Stimulated activated naive CD8-positive, alpha-beta T cell treated with anti-CD3 and anti-CD28 coated beads, Interleukin-15, Interleukin-2, amounts not matched to agents 100 ng/mL and 50 ng/mL, for 24 hours (primary cell): ENCODE results near the gene CAD.
"Not testable (repeated sequence)": the region's sequence is repeated elsewhere in the genome, so short reads cannot be mapped to it uniquely, and the experiment has no call there.

ENCODE experiments used
- H3K27ac Mint-ChIP-seq: one replicate; pipeline ENCODE4 v1.8.0; 2021; ENCODE audit warnings: mild to moderate bottlenecking, mixed read lengths
- H3K27me3 Mint-ChIP-seq: one replicate; pipeline ENCODE4 v1.8.0; 2021; ENCODE audit warnings: mixed read lengths
- H3K36me3 Mint-ChIP-seq: one replicate; pipeline ENCODE4 v1.8.0; 2021; ENCODE audit warnings: low read depth, mixed read lengths
- H3K4me1 Mint-ChIP-seq: one replicate; pipeline ENCODE4 v1.8.0; 2021; ENCODE audit warnings: low read depth, mixed read lengths
- H3K4me3 Mint-ChIP-seq: one replicate; pipeline ENCODE4 v1.8.0; 2021; ENCODE audit warnings: mild to moderate bottlenecking, mixed read lengths
- H3K9me3 Mint-ChIP-seq: one replicate; pipeline ENCODE4 v1.8.0; 2021; ENCODE audit warnings: mixed read lengths

Gene CAD

GRCh38 chr2:27189989-27190388 is 27.2 kb upstream of the CAD start:
- H3K27me3 Mint-ChIP-seq: no peaks in the 10 kb centered on the region
- no peak overlapping the region for H3K27ac Mint-ChIP-seq
- H3K36me3 Mint-ChIP-seq: no peaks in the 10 kb centered on the region
- no peaks in the 10 kb centered on the region for H3K4me1 Mint-ChIP-seq
- no peak overlapping the region for H3K4me3 Mint-ChIP-seq
- H3K9me3 Mint-ChIP-seq: no peaks in the 10 kb centered on the region

GRCh38 chr2:27191070-27191829 is 25.9 kb upstream of the CAD start:
- Mint-ChIP-seq H3K27me3 (no peaks in the 10 kb centered on the region), H3K36me3 (no peaks in the 10 kb centered on the region), H3K9me3 (no peaks in the 10 kb centered on the region), H3K27ac (no peak overlapping the region), H3K4me1 (no peaks in the 10 kb centered on the region), H3K4me3 (no peak overlapping the region)

- Mint-ChIP-seq H3K4me3 (no peak overlapping the region), H3K4me1 (no peaks in the 10 kb centered on the region), H3K9me3 (no peaks in the 10 kb centered on the region), H3K36me3 (peaks cover 13% of the 10 kb centered on the region), H3K27me3 (no peaks in the 10 kb centered on the region), H3K27ac (no peak overlapping the region)
Observed at GRCh38 chr2:27194538-27195354, 22.4 kb upstream of the CAD start.

GRCh38 chr2:27195799-27196198 is 21.4 kb upstream of the CAD start:
- H3K4me1 Mint-ChIP-seq, H3K27ac Mint-ChIP-seq, H3K9me3 Mint-ChIP-seq, H3K27me3 Mint-ChIP-seq, H3K4me3 Mint-ChIP-seq: not testable (repeated sequence)
- peaks cover 15% of the 10 kb centered on the region for H3K36me3 Mint-ChIP-seq

- not testable (repeated sequence) for H3K9me3 Mint-ChIP-seq, H3K27me3 Mint-ChIP-seq, H3K4me3 Mint-ChIP-seq, H3K4me1 Mint-ChIP-seq, H3K27ac Mint-ChIP-seq
- H3K36me3 Mint-ChIP-seq: peaks cover 21% of the 10 kb centered on the region
Observed at GRCh38 chr2:27198068-27198467, 19.1 kb upstream of the CAD start.

- no peaks in the 10 kb centered on the region for H3K4me1 Mint-ChIP-seq
- H3K4me3 Mint-ChIP-seq: no peak overlapping the region
- H3K27me3 Mint-ChIP-seq: no peaks in the 10 kb centered on the region
- no peak overlapping the region for H3K27ac Mint-ChIP-seq
- H3K9me3 Mint-ChIP-seq: no peaks in the 10 kb centered on the region
- peaks cover 27% of the 10 kb centered on the region for H3K36me3 Mint-ChIP-seq
Observed at GRCh38 chr2:27198627-27199026, 18.5 kb upstream of the CAD start.

- no peak overlapping the region for H3K27ac Mint-ChIP-seq
Observed at GRCh38 chr2:27199241-27199640, 17.9 kb upstream of the CAD start.

GRCh38 chr2:27201675-27202074 is 15.5 kb upstream of the CAD start:
- Mint-ChIP-seq H3K4me3 (no peak overlapping the region), H3K4me1 (no peaks in the 10 kb centered on the region), H3K27me3 (no peaks in the 10 kb centered on the region), H3K27ac (no peak overlapping the region), H3K36me3 (peaks cover 49% of the 10 kb centered on the region), H3K9me3 (no peaks in the 10 kb centered on the region)

More at GRCh38 chr2:27199241-27199640, 17.9 kb upstream of the CAD start:
- Mint-ChIP-seq H3K36me3 (peaks cover 27% of the 10 kb centered on the region), H3K9me3 (no peaks in the 10 kb centered on the region), H3K27me3 (no peaks in the 10 kb centered on the region), H3K4me3 (no peak overlapping the region), H3K4me1 (no peaks in the 10 kb centered on the region)

- Mint-ChIP-seq H3K4me1 (no peaks in the 10 kb centered on the region), H3K36me3 (peaks cover 59% of the 10 kb centered on the region), H3K27me3 (no peaks in the 10 kb centered on the region), H3K27ac (peak overlapping the region; percentile 0), H3K4me3 (no peak overlapping the region), H3K9me3 (no peaks in the 10 kb centered on the region)
Observed at GRCh38 chr2:27202854-27203253, 14.3 kb upstream of the CAD start.

- Mint-ChIP-seq H3K27me3 (no peaks in the 10 kb centered on the region), H3K4me1 (no peaks in the 10 kb centered on the region), H3K36me3 (peaks cover 64% of the 10 kb centered on the region), H3K9me3 (no peaks in the 10 kb centered on the region), H3K27ac (no peak overlapping the region), H3K4me3 (no peak overlapping the region)
Observed at GRCh38 chr2:27203741-27204140, 13.4 kb upstream of the CAD start.

GRCh38 chr2:27204566-27204965 is 12.6 kb upstream of the CAD start:
- Mint-ChIP-seq H3K9me3 (no peaks in the 10 kb centered on the region), H3K36me3 (peaks cover 65% of the 10 kb centered on the region), H3K4me3 (no peak overlapping the region), H3K27me3 (no peaks in the 10 kb centered on the region), H3K27ac (no peak overlapping the region), H3K4me1 (peaks cover 5% of the 10 kb centered on the region)

GRCh38 chr2:27205206-27205605 is 12.0 kb upstream of the CAD start:
- Mint-ChIP-seq H3K9me3 (no peaks in the 10 kb centered on the region), H3K36me3 (peaks cover 67% of the 10 kb centered on the region), H3K27me3 (no peaks in the 10 kb centered on the region), H3K4me3 (no peak overlapping the region), H3K27ac (no peak overlapping the region), H3K4me1 (peaks cover 11% of the 10 kb centered on the region)

GRCh38 chr2:27206346-27206745 is 10.8 kb upstream of the CAD start:
- Mint-ChIP-seq H3K36me3 (peaks cover 67% of the 10 kb centered on the region), H3K9me3 (no peaks in the 10 kb centered on the region), H3K27ac (no peak overlapping the region), H3K27me3 (no peaks in the 10 kb centered on the region), H3K4me3 (no peak overlapping the region), H3K4me1 (peaks cover 17% of the 10 kb centered on the region)

GRCh38 chr2:27208486-27209050 is 8.6 kb upstream of the CAD start:
- H3K36me3 Mint-ChIP-seq: peaks cover 62% of the 10 kb centered on the region
- no peak overlapping the region for H3K4me3 Mint-ChIP-seq
- H3K27ac Mint-ChIP-seq: no peak overlapping the region
- no peaks in the 10 kb centered on the region for H3K9me3 Mint-ChIP-seq
- H3K27me3 Mint-ChIP-seq: no peaks in the 10 kb centered on the region
- peaks cover 26% of the 10 kb centered on the region for H3K4me1 Mint-ChIP-seq

- H3K27me3 Mint-ChIP-seq: no peaks in the 10 kb centered on the region
- no peaks in the 10 kb centered on the region for H3K9me3 Mint-ChIP-seq
- H3K27ac Mint-ChIP-seq: peak overlapping the region; percentile 72
- H3K36me3 Mint-ChIP-seq: peaks cover 65% of the 10 kb centered on the region
- peaks cover 32% of the 10 kb centered on the region for H3K4me1 Mint-ChIP-seq
- peak overlapping the region; percentile 72 for H3K4me3 Mint-ChIP-seq
Observed at GRCh38 chr2:27209621-27210401, 7.4 kb upstream of the CAD start.
